Brain pericyte (primary cell): ENCODE results near the gene EPSTI1.

Experiments
- DNase-seq: peaks from one replicate; pipeline ENCODE4 v3.0.0-alpha.2; 2012; ENCODE audit warnings: low read depth, low spot score

The EPSTI1 gene

DNA sequence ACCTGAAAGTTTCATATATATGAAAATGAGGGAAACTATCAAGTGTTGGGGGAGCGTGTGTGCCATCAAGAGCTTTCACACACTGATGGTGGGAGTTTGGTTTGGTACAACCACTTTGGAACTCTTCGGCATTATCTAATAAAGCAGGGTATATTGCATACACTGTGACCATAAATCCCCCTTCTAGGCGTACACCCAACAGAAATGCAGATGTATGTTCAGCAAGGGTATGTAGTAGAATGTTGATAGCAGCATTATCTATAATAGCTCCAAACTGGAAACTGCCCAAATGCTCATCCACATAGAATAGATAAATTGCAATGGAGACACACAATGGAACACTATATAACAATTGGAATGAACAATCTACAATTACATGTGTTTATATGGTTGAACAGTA, 139.9 kb downstream of the EPSTI1 start:
- DNase-seq = no peak

DNA sequence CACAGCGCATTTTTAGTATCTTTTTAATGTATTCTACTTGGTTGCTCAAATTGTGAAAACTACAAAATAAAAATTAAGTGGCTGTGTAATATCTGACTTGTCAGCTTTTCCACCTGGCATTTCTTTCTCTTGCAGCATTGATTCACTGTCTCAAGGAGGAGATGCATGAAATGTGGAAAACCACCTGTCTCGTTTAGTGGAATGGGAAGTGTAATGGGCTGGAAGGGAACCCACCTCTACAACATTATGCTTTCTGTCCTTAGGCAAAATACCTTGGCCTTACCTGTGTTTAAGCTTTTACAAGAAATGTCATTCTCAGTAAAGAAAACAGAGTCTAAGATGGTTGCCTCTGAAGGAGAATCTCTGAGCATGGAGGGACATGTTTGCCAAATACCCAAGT, 142.8 kb downstream of the EPSTI1 start:
- DNase-seq = no peak

DNA sequence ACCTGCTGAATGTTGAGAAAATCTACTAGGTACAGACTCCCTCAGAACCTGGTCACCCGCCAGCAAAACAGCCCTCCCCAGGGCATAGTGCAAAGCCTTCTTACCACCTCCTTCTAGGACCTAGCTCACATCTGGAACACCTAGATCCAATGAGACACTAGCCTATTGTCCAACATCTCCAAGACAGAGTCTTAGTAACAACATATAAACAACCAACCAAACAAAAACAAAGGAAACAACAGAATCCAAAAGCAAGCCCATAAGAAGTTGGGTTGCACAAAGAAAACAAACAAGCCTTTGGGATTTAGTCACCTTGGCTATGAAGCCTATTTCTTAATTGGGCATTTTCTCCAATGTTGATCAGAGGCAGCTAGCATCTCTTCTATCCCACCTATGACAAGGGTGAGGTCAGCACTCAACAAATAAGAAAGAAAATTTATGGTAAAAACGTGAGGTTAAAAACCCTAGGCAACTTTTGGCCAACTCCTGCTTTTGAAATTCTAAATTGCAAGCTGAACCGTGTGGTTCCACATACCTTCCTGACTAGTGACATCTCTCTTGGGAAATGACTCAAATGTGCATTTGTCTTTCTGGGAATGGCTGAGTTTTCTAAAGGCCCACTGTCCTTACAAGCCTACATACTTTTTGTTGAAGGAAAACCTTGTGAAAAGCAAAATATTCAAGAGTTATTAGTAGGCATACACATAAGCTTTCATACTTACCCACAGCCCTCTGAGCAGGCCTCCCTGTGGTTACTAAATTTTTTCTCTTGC, 144.0 kb downstream of the EPSTI1 start:
- DNase-seq = no peak

DNA sequence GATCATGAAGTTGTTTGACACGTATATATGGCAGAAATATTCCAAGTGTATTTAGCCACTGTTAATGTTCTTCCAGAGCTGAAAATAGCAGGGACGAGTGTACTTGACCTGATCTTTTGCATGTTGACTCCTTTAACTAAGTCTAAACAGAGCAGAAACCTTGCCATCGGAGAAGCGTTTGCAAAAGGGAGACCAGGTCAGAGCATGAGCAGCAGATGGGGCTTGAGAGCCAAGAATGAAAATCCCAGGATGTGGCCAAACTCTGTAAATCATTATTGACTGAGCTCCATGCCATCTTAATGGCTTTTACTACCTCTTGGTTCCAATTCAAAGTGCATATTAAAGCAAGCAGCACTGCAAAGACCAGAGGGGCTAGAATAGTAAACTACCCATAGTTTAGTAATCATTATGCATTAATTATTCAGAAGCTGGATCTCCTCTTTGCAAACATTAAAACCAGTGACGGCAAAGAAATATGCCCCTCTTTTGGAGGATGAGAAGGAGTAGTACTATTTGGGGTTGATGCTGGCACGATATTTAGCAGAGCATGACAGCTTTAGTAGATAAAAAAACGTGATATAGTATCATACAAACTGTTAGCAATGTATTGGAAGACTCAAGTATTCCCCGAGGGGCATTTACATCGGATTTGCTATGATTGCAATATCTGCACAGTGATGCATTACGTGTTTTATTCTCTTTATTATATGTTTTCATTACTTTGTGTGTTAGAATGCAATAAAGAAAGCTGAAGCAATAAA, 154.9 kb downstream of the EPSTI1 start:
- DNase-seq = peak; percentile 61
